Measurements from ENCODE around the gene ABCD1. TPM values are rescaled to one million over a fixed set of nuclear protein-coding genes. Genes with fewer than 3 reads are reported as not detected.
"Not testable (repeated sequence)": the region's sequence is repeated elsewhere in the genome, so short reads cannot be mapped to it uniquely, and the experiment has no call there.

Gene ABCD1
- total RNA-seq, 1 donor from 2014 or later = 4.0 TPM

GRCh38 chrX:153714256-153714655 lies 10.4 kb upstream of the ABCD1 start:
- no peak for DNase-seq

- DNase-seq = no peak
These were observed 7.2 kb upstream of the ABCD1 start for GRCh38 chrX:153717445-153717844.

GRCh38 chrX:153719238-153719637 lies 5.4 kb upstream of the ABCD1 start:
- DNase-seq = no peak

- no peak for DNase-seq
These were observed 5.0 kb upstream of the ABCD1 start for GRCh38 chrX:153719701-153720100.

GRCh38 chrX:153722704-153723350 lies 1.8 kb upstream of the ABCD1 start:
- no peak for DNase-seq

GRCh38 chrX:153723351-153724251 lies 1.1 kb upstream of the ABCD1 start:
- DNase-seq = no peak

- no peak for DNase-seq
These were observed 579 bp downstream of the ABCD1 start for GRCh38 chrX:153725039-153725831.

- DNase-seq = no peak
These were observed 1.2 kb downstream of the ABCD1 start for GRCh38 chrX:153725832-153726285.

- no peak for DNase-seq
These were observed 1.8 kb downstream of the ABCD1 start for GRCh38 chrX:153726286-153727122.

GRCh38 chrX:153727123-153727931 lies 2.7 kb downstream of the ABCD1 start:
- no peak for DNase-seq

GRCh38 chrX:153728095-153728494 lies 3.4 kb downstream of the ABCD1 start:
- DNase-seq = no peak

GRCh38 chrX:153728951-153729631 lies 4.4 kb downstream of the ABCD1 start:
- no peak for DNase-seq

GRCh38 chrX:153730115-153730514 lies 5.5 kb downstream of the ABCD1 start:
- not testable (repeated sequence) for DNase-seq

GRCh38 chrX:153731117-153731844 lies 6.6 kb downstream of the ABCD1 start:
- no peak for DNase-seq

- no peak for DNase-seq
These were observed 7.2 kb downstream of the ABCD1 start for GRCh38 chrX:153731845-153732215.

GRCh38 chrX:153732401-153732800 lies 7.7 kb downstream of the ABCD1 start:
- no peak for DNase-seq

- no peak for DNase-seq
These were observed 9.1 kb downstream of the ABCD1 start for GRCh38 chrX:153733651-153734240.

- no peak for DNase-seq
These were observed 10.2 kb downstream of the ABCD1 start for GRCh38 chrX:153734871-153735270.

- no peak for DNase-seq
These were observed 10.6 kb downstream of the ABCD1 start for GRCh38 chrX:153735274-153735673.

Data from skin of body (tissue), 2 donors.